ENCODE data around the gene SLF2. TPM values are rescaled to one million over a fixed set of nuclear protein-coding genes. Genes with fewer than 3 reads are reported as not detected.
A peak's percentile ranks its signal among the peaks of the same experiment; 100 is the strongest.

The SLF2 gene
- total and polyA plus RNA-seq, 2 of the 13 experiments (the other 11 are each of a cell fraction or from before 2014, with no cell fraction given), result 12.2 to 48.1 TPM

DNA sequence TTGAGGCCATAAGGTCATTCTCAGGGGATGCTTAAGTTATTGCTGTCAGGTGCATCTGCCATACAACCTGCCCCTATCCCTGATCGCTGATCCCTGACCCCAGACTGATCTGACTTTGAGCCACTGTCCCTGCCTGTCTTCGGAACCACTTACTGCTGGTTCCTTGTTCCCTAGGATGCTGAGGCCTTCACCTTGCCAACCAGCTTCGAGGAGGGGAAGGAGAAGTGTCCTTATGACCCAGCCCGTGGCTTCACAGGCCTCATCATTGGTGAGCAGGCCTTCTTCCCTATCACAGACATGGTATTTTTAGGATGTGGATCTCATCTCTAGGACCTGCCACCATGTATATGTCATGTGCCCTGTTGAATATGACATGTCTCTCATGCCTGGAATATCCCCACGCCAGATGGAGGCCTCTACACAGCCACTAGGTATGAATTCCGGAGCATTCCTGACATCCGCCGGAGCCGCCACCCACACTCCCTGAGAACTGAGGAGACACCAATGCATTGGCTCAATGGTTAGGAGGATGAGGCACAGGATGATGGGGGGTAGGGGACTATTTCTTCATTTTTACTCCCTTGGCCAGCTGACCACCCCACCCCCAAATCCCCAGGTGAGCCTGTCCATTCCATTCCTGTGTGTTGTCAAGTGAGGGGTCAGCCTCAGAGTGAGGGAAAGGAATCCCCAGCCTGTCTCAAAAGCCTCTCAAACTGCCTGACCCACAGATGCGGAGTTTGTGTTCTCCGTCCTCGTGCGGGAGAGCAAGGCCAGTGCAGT, 65.5 kb downstream of the SLF2 start (continued):
- no peak for TF ChIP-seq ZBTB7B (CRISPR knock-in tag; IDR thresholded peaks at IDR 0.05)
- no peak for TF ChIP-seq ZNF121 (CRISPR knock-in tag; IDR thresholded peaks at IDR 0.05)

DNA sequence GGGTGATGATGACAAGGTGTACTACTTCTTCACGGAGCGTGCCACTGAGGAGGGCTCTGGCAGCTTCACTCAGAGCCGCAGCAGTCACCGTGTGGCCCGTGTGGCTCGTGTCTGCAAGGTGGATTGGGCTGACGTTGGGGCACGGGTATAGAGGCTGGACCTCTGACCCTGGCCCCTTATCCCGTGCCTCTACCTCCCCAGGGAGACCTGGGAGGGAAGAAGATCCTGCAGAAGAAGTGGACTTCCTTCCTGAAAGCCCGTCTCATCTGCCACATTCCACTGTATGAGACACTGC, 66.1 kb downstream of the SLF2 start:
- no peak for ATAC-seq
- H3K27me3 ChIP-seq (ENCODE audit: control insufficient read depth in 1 of 2, insufficient read depth in 2 of 2, low read length in 2 of 2), result no peaks in the 10 kb centered on the region
- 97% methylated on average over 7 of the region's 10 CpGs for WGBS (ENCODE audit: low lambda C conversion rate)
- peaks cover 6% of the 10 kb centered on the region for H3K79me2 ChIP-seq (ENCODE audit: insufficient read depth, low read length)
- peaks cover 16% of the 10 kb centered on the region for H3K4me1 ChIP-seq (ENCODE audit: insufficient read depth, low read length)
- ChIA-PET POLR2A (interaction anchor here (1.7 kb wide), 1 partner anchor 19 kb away, joined by 3 read pairs; no protein-coding TSS in a partner anchor), CTCF (ENCODE audit: low intra/inter-chr PET ratio, low total read pairs) (no interaction called here)
- BruUV-seq (replicated peaks), result no TSS peak
- H3K27ac ChIP-seq (ENCODE audit: extremely low read length, insufficient read depth, low read length), result no peak overlapping the region
- intact Hi-C loops (cut with micrococcal nuclease; ENCODE audit: unreplicated experiment), result no loop called here
- H3K4me2 ChIP-seq (ENCODE audit: low read depth, low read length), result no peak overlapping the region
- no peak for FAIRE-seq
- no peak overlapping the region for H3K9ac ChIP-seq (ENCODE audit: insufficient read depth, low read depth, low read length)
- peaks cover 33 to 80% of the 10 kb centered on the region in 2 experiments for H3K36me3 ChIP-seq (replicated peaks in 1 of 2; ENCODE audit: control insufficient read depth in 1 of 2, insufficient read depth in 2 of 2, low read length in 2 of 2)
- H3K9me3 ChIP-seq (ENCODE audit: low read length), result no peaks in the 10 kb centered on the region
- no peak overlapping the region for H3K4me3 ChIP-seq (replicated peaks in 1 of 3; ENCODE audit: insufficient read depth in 1 of 3, low read depth in 2 of 3, low read length in 3 of 3)
- H2AFZ ChIP-seq (ENCODE audit: low read length), result no peak overlapping the region
- in situ Hi-C loops (cut with HindIII; ENCODE audit: extremely low pct_ligation_motif_present, low pct_unique_long_range_greater_than_20kb), result no loop called here
- peak; percentile 49 for TF ChIP-seq AGO2 (optimal IDR thresholded peaks at IDR 0.05; ENCODE audit: low read depth, low read length)
- TF ChIP-seq, protein P1, sequence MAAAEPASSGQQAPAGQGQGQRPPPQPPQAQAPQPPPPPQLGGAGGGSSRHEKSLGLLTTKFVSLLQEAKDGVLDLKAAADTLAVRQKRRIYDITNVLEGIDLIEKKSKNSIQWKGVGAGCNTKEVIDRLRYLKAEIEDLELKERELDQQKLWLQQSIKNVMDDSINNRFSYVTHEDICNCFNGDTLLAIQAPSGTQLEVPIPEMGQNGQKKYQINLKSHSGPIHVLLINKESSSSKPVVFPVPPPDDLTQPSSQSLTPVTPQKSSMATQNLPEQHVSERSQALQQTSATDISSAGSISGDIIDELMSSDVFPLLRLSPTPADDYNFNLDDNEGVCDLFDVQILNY (CRISPR knock-in tag; conservative IDR thresholded peaks at IDR 0.05), result no peak
- DNase-seq (ENCODE audit: low spot score), result no peak
- H4K20me1 ChIP-seq (ENCODE audit: insufficient read depth, low read length), result no peaks in the 10 kb centered on the region

DNA sequence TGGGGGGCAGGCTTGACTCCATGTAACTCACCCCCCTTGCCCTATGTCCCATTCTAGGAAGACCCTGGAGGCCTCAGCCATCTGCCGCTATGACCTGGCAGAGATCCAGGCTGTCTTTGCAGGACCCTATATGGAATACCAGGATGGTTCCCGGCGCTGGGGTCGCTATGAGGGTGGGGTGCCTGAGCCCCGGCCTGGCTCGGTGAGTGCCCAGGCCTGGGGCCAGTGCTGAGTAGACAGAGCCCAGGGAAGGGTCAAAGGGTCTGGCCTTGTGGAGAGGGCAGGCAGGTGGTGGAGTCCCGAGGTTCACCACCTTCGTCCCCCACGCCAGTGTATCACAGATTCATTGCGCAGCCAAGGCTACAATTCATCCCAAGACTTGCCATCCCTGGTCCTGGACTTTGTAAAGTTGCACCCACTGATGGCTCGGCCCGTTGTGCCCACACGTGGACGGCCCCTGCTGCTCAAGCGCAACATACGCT, 67.1 kb downstream of the SLF2 start:
- intact Hi-C loops (cut with micrococcal nuclease; ENCODE audit: unreplicated experiment) (no loop called here), in situ Hi-C loops (cut with HindIII; ENCODE audit: extremely low pct_ligation_motif_present, low pct_unique_long_range_greater_than_20kb) (no loop called here)
- Histone ChIP-seq H4K20me1 (ENCODE audit: insufficient read depth, low read length) (no peaks in the 10 kb centered on the region), H3K4me2 (ENCODE audit: low read depth, low read length) (no peak overlapping the region), H3K36me3 (replicated peaks in 1 of 2; ENCODE audit: control insufficient read depth in 1 of 2, insufficient read depth in 2 of 2, low read length in 2 of 2) (peaks cover 30 to 80% of the 10 kb centered on the region in 2 experiments), H2AFZ (ENCODE audit: low read length) (no peak overlapping the region), H3K4me1 (ENCODE audit: insufficient read depth, low read length) (peaks cover 11% of the 10 kb centered on the region), H3K79me2 (ENCODE audit: insufficient read depth, low read length) (no peaks in the 10 kb centered on the region), H3K27me3 (ENCODE audit: control insufficient read depth in 1 of 2, insufficient read depth in 2 of 2, low read length in 2 of 2) (no peaks in the 10 kb centered on the region), H3K9ac (ENCODE audit: insufficient read depth, low read depth, low read length) (no peak overlapping the region), H3K4me3 (replicated peaks in 1 of 3; ENCODE audit: insufficient read depth in 1 of 3, low read depth in 2 of 3, low read length in 3 of 3) (no peak overlapping the region), H3K27ac (ENCODE audit: extremely low read length, insufficient read depth, low read length) (no peak overlapping the region), H3K9me3 (ENCODE audit: low read length) (no peaks in the 10 kb centered on the region)
- ATAC-seq (no peak), FAIRE-seq (no peak), DNase-seq (ENCODE audit: low spot score) (no peak)
- ChIA-PET POLR2A (interaction anchor here (1.7 kb wide), 1 partner anchor 18 kb away, joined by 3 read pairs; no protein-coding TSS in a partner anchor), CTCF (ENCODE audit: low intra/inter-chr PET ratio, low total read pairs) (no interaction called here)
- 99% methylated on average over 8 of the region's 16 CpGs for WGBS (ENCODE audit: low lambda C conversion rate)
- TF ChIP-seq ARNT2 (CRISPR knock-in tag; IDR thresholded peaks at IDR 0.05; ENCODE audit: low read depth) (no peak), RBFOX2 (IDR thresholded peaks at IDR 0.05; ENCODE audit: low read depth, low read length) (peak; percentile 16; the same call in 1 of the 2 replicates), AGO2 (optimal IDR thresholded peaks at IDR 0.05; ENCODE audit: low read depth, low read length) (peak; percentile 80)
- no TSS peak for BruUV-seq (replicated peaks)

All from HepG2 (cell line).